NCI-H2196 treated with DMSO at 0.1 percent for 48 hours (cell line): ENCODE measurements around the gene CBLB.

Experiments
- DNase-seq: peaks from one replicate; lab custom pipeline; 2025; ENCODE audit not compliant: unreplicated experiment; lab: John Stamatoyannopoulos, UW

The CBLB gene

DNA sequence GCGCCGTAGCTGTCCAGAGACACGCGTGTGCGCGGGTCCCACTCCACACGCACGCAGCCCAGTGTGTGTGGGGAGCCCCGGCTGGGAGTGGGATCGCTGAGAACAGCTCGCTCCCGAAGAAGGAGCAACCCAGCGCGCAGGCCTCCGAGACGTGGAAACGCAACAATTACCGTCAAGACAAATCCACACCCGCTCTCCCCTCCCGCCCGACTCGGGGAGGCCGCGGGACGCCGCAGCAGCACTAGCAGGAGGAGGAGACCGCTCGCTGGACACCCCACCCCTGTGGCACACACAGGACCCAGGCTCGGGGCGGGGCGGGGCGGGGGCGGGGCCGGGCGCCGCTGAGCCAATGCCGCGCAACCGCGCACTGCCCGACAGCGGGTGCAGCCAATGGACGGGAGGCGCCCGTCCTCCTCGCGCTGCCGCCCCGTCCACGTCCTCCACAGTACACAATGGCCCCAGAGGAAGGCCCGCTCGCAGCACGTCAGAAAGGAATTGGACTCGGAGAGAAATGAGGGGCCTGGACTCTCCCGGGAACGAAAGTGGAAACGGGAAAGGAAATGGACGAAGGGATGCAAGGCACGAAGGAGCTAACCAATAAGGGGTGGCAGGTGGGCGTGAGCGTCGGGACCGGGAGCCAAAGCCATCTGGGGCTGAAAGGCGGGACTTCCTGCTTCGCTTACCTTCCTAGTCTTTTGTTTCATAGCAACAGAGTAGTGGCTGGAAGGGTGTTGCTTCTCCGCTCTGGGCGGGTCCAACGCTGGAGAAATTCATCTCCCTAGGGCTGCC is at the start of gene CBLB:
Gene CBLB, minus strand, starts transcription at position 271 of the 789 bp plus-strand sequence. CDS start 1,435 bp downstream, outside the sequence.
- DNase-seq = peak; percentile 98

DNA sequence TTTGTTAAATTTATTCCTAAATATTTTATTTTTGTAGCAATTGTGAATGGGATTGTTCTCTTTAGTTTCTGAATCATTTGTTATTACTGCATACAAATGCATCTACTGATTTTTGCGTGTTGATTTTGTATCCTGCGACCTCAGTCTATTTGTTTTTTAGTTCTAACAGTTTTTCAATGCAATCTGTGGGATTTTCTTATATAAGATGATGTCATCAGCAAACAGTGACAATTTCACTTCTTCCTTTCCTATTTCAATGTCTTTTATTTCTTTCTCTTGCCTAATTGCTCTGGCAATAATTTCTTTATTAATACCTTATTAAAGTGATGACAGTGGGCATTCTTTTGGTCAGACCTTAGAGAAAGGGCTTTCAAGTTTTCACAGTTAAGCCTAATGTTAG is 48.0 kb upstream of the CBLB start:
- DNase-seq = no peak

DNA sequence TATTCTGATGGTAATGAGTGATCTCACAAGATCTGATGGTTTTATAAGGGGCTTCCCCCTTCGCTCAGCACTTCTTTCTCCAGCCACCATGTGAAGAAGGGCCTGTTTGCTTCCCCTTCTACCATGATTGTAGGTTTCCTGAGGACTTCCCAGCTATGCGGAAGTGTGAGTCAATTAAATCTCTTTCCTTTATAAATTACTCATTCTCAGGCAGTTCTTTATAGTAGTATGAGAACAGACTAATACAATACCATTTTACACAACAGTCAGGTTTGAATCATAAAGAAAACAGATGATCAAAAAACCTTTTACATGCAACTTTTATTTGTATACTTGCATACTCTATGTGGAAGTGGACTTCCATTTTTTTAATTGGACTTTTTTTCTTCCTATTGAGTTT is 46.7 kb upstream of the CBLB start:
- no peak for DNase-seq

DNA sequence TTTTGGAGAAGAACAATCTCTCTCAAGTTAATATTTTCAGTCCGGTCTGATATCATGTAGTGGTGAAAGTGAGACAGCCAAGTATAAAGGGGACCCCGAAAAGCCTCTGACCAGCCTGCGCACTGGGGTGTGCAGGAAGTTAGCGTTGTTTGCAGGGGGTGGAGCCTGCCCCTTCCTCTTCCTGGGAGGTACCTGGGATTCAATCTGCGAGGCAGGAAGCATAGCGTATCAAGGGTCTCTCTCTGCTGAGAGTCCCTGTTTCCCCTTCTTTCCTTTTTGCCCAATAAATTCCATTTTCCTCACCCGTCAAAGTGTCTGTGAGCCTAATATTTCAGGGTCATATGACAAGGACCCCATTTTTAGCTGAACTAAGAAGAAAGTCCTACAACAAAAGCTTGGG is 44.8 kb upstream of the CBLB start:
- DNase-seq = no peak

DNA sequence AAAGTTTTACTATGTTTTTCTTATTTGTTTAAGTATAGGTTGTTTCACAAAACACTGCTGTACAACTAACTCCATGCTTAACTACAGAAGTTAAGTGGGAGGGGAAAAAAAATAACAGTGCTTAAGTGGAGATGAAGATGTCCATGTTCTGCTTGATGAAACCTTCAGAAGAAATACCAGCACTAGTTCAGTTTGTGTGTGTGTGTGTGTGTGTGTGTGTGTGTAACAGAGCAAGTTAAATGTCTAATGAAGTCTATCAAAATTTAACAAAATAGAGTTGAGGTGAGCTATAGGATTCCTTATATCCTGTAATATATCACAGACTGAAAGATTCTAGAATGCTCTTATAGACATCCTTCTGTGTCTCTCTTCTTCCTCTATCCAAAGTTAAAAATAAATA is 44.1 kb upstream of the CBLB start:
- DNase-seq = no peak

DNA sequence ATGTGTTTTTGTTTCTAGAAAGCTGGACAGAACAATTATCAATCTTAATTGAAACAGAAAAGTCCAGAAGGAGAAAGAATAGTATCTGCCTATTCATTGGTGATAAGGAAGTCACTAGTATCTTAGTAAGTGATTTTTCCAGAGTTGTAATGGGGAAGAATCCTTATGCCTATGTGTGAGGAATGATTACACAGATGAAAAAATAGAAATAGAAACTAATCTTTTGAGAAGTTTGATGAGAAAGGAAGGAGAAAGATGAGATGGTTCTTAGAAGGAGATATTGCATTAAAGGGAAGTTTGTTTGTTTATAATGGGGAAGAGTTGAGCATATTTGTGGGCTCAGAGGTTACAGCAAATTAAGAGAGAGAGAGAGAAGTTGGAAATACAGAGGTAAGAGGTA is 42.7 kb upstream of the CBLB start:
- no peak for DNase-seq

DNA sequence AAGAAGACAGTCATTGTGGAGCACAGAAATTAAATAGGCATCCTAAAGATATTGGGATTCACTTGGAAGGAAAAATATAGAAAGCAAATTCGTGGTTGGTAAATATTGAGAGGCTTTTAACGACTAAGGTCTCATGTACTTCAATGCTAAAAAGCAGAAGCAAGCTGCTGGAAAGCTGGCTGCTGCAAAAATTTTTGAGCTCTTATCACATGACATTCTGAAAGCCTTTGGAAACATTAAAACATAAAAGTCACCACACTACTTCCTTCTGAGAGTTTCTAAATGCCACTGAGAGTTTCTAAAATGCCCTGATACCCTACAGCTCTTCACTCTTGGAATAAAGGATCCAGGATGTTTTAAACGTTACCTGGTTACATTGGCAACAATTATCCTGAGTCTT is 39.0 kb upstream of the CBLB start:
- DNase-seq = no peak

DNA sequence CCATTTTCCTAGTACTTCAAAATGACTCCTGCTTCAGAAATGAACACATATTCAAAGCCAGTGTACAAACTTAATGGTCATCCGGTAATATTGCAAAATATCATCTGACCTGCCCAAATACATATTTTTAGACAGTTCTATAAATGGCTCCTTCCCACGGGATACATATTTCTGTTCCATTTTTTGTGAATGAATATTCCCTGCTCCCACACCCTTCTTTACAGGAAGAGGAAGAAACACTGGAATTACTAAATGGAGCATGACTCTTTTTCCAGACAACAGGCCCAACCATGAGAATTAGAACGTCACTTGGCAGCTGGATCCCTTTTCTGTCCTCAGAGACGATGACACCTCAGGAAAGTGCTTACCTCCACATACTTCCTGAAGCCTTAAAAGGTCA is 38.0 kb upstream of the CBLB start:
- DNase-seq = no peak

DNA sequence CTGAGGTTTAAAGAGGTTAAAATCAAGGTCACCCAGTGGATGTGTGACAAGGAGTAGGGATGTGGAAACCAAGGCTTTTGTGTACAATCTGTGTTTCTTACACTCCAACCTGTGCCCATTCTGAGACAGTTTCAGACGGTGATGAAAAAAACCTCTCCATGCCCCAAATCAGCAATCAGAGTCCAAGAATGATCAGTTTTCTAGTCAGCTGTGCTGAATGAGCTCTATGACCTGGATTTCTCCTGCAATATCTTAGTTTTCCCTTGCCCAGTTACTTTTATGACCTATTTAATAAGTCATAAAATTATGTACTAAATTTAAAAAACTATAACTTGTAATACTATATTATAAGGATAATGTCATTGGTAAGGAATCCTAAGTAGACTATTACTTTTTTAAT is 37.5 kb upstream of the CBLB start:
- DNase-seq = no peak

DNA sequence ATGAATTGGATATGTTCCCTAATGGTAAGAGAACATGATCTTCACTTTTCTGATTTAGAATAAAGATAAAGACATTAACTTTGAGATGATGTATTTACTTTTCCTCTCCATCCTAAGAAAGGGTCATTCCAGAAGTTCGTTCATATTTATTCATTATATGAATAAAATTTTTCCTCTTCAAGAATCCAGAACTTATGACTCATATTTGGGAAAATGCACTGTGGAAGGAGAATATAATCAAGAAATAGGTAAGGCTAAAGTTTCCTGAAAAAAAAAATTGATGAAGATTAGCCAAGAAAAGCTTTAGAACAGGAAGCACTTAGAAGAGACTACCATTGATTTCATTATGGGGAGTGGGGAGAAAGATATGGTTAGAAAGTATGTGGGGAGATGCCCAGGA is 36.5 kb upstream of the CBLB start:
- no peak for DNase-seq

DNA sequence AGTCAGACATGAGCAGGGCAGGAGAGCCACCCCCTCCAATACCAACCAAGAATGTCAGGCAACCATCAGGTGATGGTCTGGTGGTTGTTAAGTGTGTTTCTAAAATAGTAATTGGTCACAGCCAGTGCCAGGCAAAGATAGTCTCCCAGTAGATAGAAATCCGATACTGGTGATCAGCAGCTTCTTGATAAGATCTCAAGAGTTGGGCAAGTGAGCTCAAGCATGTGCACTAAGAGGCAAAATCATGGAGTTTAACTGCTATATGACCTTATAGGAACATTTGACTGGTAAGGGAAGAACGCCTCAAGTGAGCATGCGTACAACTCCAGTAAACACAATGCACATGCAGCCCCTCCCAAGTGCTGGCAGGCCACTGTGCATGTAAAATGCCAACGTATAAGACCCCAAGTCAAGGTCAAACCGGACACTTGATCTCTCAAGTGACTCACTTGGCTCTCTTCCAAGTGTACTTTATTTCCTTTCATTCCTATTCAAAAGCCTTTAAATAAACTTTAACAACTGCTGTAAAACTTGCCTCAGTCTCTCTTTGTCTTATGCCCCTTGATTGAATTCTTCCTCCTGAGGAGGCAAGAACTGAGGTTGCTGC is 36.0 kb upstream of the CBLB start:
- peak; percentile 20 for DNase-seq

DNA sequence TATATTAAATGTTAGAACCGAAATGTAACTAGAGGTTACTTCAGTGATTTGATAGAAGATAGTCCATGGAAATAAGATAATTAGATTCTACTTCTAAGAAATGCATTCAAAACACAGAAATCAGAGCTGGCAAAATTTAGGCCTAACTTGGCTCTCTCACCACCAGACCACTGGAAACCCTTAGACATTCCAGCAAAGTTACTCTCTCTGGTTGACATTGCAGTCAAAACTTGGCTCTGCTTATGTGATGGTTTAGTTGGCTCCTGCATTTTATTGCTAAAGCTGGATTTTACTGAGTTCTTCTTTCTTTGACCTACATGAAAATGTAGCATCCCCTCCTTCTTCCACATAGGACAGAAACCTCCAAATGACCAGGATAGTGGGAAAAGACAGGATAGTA is 35.4 kb upstream of the CBLB start:
- DNase-seq = no peak

DNA sequence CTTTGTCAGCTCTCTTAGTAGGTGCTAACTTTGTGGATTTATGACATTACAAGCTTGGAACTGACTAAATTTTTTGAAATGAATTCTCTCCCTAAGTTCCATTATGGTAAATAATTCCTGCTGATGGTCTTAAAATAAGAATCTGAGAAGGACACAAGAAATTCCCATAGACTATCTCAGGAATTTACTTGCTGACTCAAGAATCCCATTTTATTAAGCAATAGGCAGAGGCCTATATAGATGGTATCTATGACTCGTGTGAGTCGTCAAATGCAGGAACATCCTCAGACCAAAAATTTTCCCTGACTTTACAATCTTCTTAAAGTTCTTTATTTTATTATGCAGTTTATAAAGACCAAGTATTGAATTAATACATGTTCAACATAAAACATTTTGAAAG is 30.7 kb upstream of the CBLB start:
- no peak for DNase-seq

DNA sequence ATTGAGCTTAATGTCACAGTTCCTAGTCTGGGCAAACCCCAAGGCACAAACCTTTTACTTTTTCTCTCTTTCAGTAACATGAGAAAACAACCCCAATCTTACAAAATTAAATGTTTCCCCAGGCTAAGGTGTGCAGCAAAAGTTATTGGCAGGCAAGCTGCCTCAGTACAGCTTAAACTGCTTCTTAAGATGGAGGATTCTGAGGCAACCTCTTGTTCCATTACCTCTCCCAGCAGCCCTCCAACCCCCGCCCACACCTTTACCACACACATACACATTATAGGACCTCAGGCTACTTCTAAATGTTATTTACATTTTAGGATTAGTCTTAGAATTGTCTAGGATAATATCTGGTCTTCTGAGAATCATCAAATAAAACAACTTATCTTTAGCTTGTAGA is 22.3 kb upstream of the CBLB start:
- DNase-seq = no peak

DNA sequence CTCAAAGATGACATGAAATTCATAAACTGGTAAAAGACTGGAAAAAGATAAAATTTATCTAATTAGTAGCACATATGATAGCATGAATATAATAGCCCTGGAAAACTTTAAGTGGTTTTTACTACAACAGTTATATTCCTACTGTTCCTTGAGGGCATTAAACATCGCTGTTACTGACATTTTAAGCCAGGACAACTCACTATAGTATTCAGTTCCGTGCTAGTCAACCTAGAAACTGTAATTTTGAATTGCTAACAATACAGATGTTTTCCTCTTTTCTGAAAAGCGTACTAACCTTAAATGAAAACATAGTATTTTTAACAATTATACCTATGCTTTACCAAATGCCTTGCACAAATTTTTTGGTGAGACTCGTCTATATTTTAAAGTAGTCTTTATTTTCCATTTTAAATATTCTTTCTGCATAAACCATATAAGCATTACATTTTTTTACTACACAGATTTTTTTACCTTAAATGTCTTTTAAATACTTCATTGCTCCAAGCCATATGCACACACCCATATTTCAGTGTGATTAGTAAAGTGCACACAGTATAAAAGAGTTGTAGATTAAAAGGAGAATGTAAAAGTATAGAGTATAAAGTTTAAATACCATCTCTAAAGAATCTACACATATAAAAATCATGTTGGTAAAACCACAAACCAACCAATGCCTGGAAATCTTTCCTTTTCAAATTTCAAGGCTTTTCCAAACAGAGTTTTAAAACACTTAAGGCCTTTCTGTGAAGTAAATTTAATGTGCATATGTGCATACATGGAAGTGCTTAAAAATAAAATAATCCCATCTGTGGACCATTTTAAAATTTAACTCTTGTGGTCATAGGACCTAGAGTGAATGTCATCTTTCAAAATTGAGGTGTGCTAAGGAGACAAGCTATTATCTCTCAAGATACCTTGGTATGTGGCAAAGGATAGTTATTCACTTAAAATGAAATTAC is 20.1 kb upstream of the CBLB start:
- no peak for DNase-seq

DNA sequence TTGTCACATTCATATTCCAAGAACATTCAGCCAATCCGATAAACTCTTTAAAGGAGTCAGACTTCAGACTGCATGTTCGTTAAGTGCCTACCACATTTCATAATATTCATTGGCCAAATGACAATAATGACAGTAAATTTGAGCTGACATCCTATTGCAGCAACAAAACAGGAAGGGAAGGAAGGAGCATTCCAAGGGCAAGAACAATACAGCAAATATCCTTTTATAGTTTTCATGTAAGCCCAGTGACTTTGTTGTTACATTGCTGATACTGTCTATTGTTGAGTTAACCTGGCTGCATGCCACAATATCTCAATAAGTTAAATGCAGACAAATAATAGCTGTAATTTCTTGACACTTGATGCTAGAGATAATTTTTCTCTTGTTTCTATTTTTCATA is 16.4 kb upstream of the CBLB start:
- no peak for DNase-seq

DNA sequence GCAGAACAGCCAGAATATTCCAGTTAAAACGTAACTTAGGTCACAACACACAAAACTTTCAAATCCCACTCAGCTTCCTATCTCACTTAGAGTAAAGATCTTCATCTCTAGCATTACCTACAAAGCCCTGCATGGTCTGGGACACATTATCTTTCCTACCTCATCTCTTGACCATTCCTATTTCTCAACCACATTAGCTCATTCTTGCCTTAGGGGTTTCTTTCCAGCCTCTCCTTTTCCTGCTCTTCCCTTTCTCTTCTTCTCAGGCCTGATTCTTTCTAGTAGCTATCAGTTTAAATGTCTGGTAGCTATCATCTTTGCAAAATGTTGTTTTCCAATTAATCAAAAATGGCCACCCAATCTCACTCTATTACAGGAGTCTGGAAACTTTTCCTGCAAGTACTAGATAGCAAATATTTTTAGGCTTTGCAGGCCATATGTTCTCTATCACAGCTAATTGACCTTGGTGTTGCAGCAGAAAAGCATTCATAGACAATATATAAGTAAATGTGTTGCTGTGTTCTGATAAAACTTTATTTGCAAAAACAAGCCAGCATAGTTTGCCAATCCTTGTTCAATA is 15.1 kb upstream of the CBLB start:
- no peak for DNase-seq

DNA sequence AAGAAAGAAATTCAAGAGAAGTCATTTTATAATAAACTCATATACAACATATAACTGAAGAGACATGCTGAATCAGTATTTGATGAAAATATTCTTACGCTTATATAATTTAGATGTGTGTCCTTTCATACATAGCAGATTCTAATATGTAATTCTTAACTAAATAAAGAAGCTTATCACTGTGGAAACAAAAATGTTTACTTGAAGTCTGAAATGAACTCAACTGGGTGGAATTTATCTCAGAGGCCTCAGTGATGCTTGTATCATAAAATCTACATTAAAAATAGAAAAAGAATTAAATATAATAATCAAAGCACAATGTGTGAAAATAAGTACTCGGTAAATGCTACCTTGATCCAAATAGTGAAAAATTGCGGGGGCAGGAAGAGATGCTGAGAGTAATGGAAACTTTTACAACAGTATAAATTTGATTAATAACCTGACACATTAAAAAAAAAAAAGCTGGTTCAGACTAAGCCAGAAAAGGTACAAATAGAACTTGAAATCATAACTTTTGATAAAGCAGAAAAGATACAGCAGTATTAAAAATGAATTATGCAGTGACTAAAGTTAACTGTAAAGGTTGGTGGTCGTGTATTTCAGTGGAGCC is 12.0 kb upstream of the CBLB start:
- DNase-seq = no peak

DNA sequence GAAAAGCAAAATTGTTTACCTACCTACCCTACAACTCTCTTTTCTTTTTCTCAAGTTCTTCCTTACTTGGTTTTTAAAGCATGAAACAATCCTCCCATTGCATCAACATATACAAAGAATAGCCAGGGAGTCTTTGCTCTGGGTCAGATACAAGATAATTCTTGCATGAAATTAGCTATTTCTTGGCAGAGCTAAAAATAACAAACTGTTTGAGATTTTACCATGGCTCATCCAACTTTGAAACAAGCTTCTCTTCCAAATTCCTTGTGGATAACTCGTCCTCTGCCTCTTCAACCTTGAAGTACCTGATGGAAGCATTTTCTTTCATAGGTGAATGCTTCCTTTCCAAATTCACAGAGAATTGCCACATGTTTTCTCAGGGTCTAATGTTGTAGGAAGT is 9.2 kb upstream of the CBLB start:
- DNase-seq = no peak

DNA sequence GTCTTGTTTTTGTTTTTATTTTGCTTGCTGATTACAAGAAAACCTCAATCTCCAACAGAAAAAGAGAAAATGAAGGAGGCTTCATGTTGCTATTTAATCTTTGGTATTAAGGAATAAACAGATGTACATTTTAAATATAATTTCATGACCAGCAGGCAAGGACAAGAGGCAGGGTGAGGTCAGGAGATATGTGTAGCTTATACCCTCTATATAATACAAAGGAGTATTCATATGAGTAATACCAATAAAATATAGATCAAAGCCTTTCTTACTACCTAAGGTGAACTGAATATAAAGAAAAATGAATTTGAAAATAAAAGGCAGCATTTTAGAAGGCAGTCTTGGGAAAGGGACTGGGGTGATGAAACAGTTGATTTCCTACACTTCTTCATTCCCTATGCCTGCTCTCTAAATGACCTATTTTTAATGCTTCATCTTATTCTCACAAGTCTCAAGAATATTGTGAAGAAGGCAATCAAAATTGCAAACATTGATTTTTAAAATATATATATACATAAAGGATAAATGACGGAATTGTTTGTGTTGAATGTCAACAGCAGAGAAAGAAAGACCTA is 8.6 kb upstream of the CBLB start:
- no peak for DNase-seq
